Panc1 (cell line): Measurements from ENCODE around the gene RNASE7. TPM values are rescaled to one million over a fixed set of nuclear protein-coding genes. Genes with fewer than 3 reads are reported as not detected.

Experiments
- ATAC-seq: fragments of 200-7000 bp; cut with Tn5 transposase; 2 replicates; pipeline ENCODE4 v1.9.1; 2020; ENCODE audit warnings: mild to moderate bottlenecking, moderate library complexity
- BruUV-seq: library from RNA; stranded (reverse); fragments of 400-500 nt; replicated peaks from 2 replicates; lab custom pipeline; 2021; lab: Mats Ljungman, UMichigan
- CTCF ChIA-PET: fragments of 300-600 bp; sonication (Branson Sonifier 250); formaldehyde crosslinking; loops from one replicate; lab custom pipeline; 2022; ENCODE audit warnings: antibody characterized with exemption; lab: Charles Lee
- POLR2A ChIA-PET: fragments of 300-600 bp; sonication (Branson Sonifier 250); formaldehyde crosslinking; loops from one replicate; lab custom pipeline; 2022; ENCODE audit warnings: antibody characterized with exemption; lab: Charles Lee
- DNase-seq: peaks from one replicate; pipeline ENCODE4 v3.0.0-alpha.2; 2010; ENCODE audit warnings: low read depth, low spot score
- H3K27ac ChIP-seq: 2 replicates; pipeline ENCODE4 v1.5.1; 2011; ENCODE audit warnings: mild to moderate bottlenecking, low read length, inconsistent platforms
- H3K27me3 ChIP-seq: fragments of 200-500 bp; sonication (Bioruptor generic); 2 replicates; pipeline ENCODE4 v1.6.0; 2014; ENCODE audit warnings: low read length, inconsistent platforms; ENCODE audit not compliant: control insufficient read depth, insufficient read depth
- H3K36me3 ChIP-seq: fragments of 200-500 bp; sonication (Bioruptor generic); 2 replicates; pipeline ENCODE4 v1.5.1; 2014; ENCODE audit warnings: inconsistent platforms, mild to moderate bottlenecking, low read length, moderate library complexity; ENCODE audit not compliant: control insufficient read depth, insufficient read depth
- H3K4me1 ChIP-seq: 2 replicates; pipeline ENCODE4 v1.5.1; 2011; ENCODE audit warnings: inconsistent platforms, mild to moderate bottlenecking, low read length, moderate library complexity; ENCODE audit not compliant: control insufficient read depth, insufficient read depth
- H3K4me3 ChIP-seq, 2 experiments: 2 replicates each; pipeline ENCODE4 v1.5.1; 2011 to 2012; ENCODE audit warnings: low read depth in 2 of 2, low read length in 2 of 2, mild to moderate bottlenecking in 2 of 2, inconsistent platforms in 1 of 2, moderate library complexity in 1 of 2
- H3K9me3 ChIP-seq: fragments of 200-500 bp; sonication (Bioruptor generic); 2 replicates; pipeline ENCODE4 v1.5.1; 2014; ENCODE audit warnings: low read depth, mild to moderate bottlenecking, inconsistent platforms, low read length, moderate library complexity; ENCODE audit not compliant: control insufficient read depth, insufficient read depth
- POLR2AphosphoS5 ChIP-seq: IDR thresholded peaks from 2 replicates; pipeline ENCODE4 v1.6.1; 2012; ENCODE audit warnings: mild to moderate bottlenecking, low read depth, low read length, moderate library complexity
- SIN3A ChIP-seq: IDR thresholded peaks from 2 replicates; pipeline ENCODE4 v1.6.1; 2012; ENCODE audit warnings: low read depth, mild to moderate bottlenecking, low read length, moderate library complexity, borderline replicate concordance; ENCODE audit not compliant: insufficient read depth
- TCF7L2 ChIP-seq: IDR thresholded peaks from 2 replicates; pipeline ENCODE4 v1.6.1; 2011; ENCODE audit warnings: mild to moderate bottlenecking, low read depth, low read length, inconsistent platforms
- in situ Hi-C: cut with HindIII; loops from 2 replicates; pipeline ENCODE4 v1.10.0; 2016; ENCODE audit warnings: low sequenced_read_pairs, low pct_unique_long_range_greater_than_20kb
- intact Hi-C: fragments of 100-400 bp; cut with micrococcal nuclease; formaldehyde crosslinking; loops from one replicate; pipeline ENCODE4 v1.10.0; 2022; ENCODE audit not compliant: unreplicated experiment
- total RNA-seq: library from RNA; stranded (reverse); gene quantifications from one replicate; pipeline ENCODE4 v1.2.1, GENCODE V29; 2021; ENCODE audit not compliant: unreplicated experiment
- TF ChIP-seq, protein P1 (sequence below), 2 experiments: IDR thresholded peaks; 2 replicates each; pipeline ENCODE4 v1.6.1; 2011 to 2012; ENCODE audit warnings: low read depth in 2 of 2, control low read depth in 1 of 2, low read length in 1 of 2, mild to moderate bottlenecking in 1 of 2, moderate library complexity in 1 of 2; ENCODE audit not compliant: insufficient read depth in 1 of 2
- TF ChIP-seq, protein P2 (sequence below): fragments of 450-650 bp; IDR thresholded peaks from 2 replicates; pipeline ENCODE4 v1.5.1; 2017; ENCODE audit warnings: mild to moderate bottlenecking

Gene RNASE7
- total RNA-seq, 1 experiment from 2014 or later, result not detected

DNA sequence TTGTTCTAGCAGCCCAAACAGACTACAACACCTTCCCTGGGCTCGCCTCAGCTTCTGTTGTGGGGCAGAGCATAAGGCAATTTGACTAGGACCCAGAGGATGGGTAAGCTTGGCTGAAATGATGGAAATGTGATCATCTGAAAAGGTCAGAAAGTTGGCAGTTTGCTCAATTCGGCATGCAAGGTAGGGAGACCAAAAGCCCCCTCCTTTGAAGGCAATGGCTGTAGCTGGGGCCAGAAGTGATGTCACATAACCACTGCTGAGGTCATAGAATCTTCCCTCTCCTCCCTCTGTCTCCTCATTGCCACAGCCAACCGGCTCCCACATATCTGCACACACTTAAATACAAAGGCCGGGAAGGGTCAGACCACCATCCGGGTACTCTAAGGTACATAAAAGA lies 12.2 kb upstream of the RNASE7 start, which contains the start of gene TPPP2:
TPPP2 (plus strand) TSS at position 301 of the 400 bp plus-strand sequence. CDS start 365 bp downstream, outside the sequence.
- no peak for ATAC-seq
- DNase-seq, result no peak
- H3K36me3 ChIP-seq, result no peaks in the 10 kb centered on the region
- ChIA-PET POLR2A (no interaction called here), CTCF (no interaction called here)
- in situ Hi-C loops (no loop called here), intact Hi-C loops (no loop called here)
- BruUV-seq, result no TSS peak
- H3K4me1 ChIP-seq, result no peaks in the 10 kb centered on the region; the same call in 1 of the 2 replicates
- H3K9me3 ChIP-seq, result no peaks in the 10 kb centered on the region
- TF ChIP-seq SIN3A (no peak), POLR2AphosphoS5 (no peak), TCF7L2 (no peak)
- TF ChIP-seq, protein P1, sequence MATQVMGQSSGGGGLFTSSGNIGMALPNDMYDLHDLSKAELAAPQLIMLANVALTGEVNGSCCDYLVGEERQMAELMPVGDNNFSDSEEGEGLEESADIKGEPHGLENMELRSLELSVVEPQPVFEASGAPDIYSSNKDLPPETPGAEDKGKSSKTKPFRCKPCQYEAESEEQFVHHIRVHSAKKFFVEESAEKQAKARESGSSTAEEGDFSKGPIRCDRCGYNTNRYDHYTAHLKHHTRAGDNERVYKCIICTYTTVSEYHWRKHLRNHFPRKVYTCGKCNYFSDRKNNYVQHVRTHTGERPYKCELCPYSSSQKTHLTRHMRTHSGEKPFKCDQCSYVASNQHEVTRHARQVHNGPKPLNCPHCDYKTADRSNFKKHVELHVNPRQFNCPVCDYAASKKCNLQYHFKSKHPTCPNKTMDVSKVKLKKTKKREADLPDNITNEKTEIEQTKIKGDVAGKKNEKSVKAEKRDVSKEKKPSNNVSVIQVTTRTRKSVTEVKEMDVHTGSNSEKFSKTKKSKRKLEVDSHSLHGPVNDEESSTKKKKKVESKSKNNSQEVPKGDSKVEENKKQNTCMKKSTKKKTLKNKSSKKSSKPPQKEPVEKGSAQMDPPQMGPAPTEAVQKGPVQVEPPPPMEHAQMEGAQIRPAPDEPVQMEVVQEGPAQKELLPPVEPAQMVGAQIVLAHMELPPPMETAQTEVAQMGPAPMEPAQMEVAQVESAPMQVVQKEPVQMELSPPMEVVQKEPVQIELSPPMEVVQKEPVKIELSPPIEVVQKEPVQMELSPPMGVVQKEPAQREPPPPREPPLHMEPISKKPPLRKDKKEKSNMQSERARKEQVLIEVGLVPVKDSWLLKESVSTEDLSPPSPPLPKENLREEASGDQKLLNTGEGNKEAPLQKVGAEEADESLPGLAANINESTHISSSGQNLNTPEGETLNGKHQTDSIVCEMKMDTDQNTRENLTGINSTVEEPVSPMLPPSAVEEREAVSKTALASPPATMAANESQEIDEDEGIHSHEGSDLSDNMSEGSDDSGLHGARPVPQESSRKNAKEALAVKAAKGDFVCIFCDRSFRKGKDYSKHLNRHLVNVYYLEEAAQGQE (IDR thresholded peaks at IDR 0.05; ENCODE audit: insufficient read depth in 1 of 2, low read depth in 2 of 2, low read length in 1 of 2), result no peak
- H3K4me3 ChIP-seq, result no peak within 1 kb of the TSS
- H3K27ac ChIP-seq, result no peak within 1 kb of the TSS
- H3K27me3 ChIP-seq, result no peaks in the 10 kb centered on the region; the same call in none of the 2 replicates

DNA sequence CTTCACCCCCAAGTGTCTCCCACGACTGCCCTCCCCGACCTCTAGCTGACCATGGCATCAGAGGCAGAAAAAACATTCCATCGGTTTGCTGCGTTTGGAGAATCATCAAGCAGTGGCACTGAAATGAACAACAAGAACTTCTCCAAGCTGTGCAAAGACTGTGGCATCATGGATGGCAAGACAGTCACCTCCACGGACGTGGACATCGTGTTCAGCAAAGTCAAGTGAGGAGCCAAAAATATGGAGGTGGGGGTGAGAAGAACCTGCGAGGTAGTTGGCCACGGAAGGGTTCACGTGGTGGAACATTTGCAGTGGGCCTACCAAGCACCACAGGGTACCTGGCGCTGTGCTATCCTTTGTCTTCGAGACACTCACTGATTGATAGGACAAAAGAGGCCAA lies 11.6 kb upstream of the RNASE7 start:
- BruUV-seq, result no TSS peak
- H3K4me3 ChIP-seq, result no peak overlapping the region
- H3K36me3 ChIP-seq, result no peaks in the 10 kb centered on the region
- TF ChIP-seq POLR2AphosphoS5, result no peak
- TF ChIP-seq, protein P1 (IDR thresholded peaks at IDR 0.05; ENCODE audit: insufficient read depth in 1 of 2, low read depth in 2 of 2, low read length in 1 of 2), result no peak
- no peak for TF ChIP-seq TCF7L2
- no peak for TF ChIP-seq SIN3A
- TF ChIP-seq, protein P2, sequence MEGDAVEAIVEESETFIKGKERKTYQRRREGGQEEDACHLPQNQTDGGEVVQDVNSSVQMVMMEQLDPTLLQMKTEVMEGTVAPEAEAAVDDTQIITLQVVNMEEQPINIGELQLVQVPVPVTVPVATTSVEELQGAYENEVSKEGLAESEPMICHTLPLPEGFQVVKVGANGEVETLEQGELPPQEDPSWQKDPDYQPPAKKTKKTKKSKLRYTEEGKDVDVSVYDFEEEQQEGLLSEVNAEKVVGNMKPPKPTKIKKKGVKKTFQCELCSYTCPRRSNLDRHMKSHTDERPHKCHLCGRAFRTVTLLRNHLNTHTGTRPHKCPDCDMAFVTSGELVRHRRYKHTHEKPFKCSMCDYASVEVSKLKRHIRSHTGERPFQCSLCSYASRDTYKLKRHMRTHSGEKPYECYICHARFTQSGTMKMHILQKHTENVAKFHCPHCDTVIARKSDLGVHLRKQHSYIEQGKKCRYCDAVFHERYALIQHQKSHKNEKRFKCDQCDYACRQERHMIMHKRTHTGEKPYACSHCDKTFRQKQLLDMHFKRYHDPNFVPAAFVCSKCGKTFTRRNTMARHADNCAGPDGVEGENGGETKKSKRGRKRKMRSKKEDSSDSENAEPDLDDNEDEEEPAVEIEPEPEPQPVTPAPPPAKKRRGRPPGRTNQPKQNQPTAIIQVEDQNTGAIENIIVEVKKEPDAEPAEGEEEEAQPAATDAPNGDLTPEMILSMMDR, result no peak
- DNase-seq, result no peak
- in situ Hi-C loops (no loop called here), intact Hi-C loops (no loop called here)
- POLR2A ChIA-PET, result no interaction called here
- no peak for ATAC-seq
- CTCF ChIA-PET, result no interaction called here
- H3K27ac ChIP-seq, result no peak overlapping the region
- H3K9me3 ChIP-seq, result no peaks in the 10 kb centered on the region
- no peaks in the 10 kb centered on the region; the same call in none of the 2 replicates for H3K27me3 ChIP-seq
- H3K4me1 ChIP-seq, result no peaks in the 10 kb centered on the region; the same call in 1 of the 2 replicates
